Omental fat pad (tissue), 4 donors: ENCODE data around the gene CYB5R3. TPM values are rescaled to one million over a fixed set of nuclear protein-coding genes. Genes with fewer than 3 reads are reported as not detected.
"Not testable (repeated sequence)": the region's sequence is repeated elsewhere in the genome, so short reads cannot be mapped to it uniquely, and the experiment has no call there.

Source experiments
- ATAC-seq: fragments of 150-250 bp; one replicate; pipeline ENCODE4 v1.9.1; 2016; ENCODE audit warnings: mild to moderate bottlenecking, moderate library complexity; ENCODE audit not compliant: low FRiP score
- DNase-seq: peaks from one replicate; pipeline ENCODE4 v3.0.0-alpha.2; 2019; ENCODE audit warnings: low spot score
- CTCF ChIP-seq, 3 donors: fragments of 450-650 bp; IDR thresholded peaks; one replicate each; pipeline ENCODE4 v1.5.1; 2016 to 2017; ENCODE audit warnings: antibody characterized with exemption in 3 of 3, mild to moderate bottlenecking in 3 of 3, moderate library complexity in 2 of 3
- total RNA-seq, 4 donors: library from RNA; depleted of rRNA; stranded (reverse); fragments of >200 nt; gene quantifications; one replicate each; pipeline ENCODE4 v1.1.0, GENCODE V29; 2016

CYB5R3 gene
- total RNA-seq, 4 donors from 2014 or later = 125 to 212 (median 152) TPM

- ATAC-seq (peak; percentile 30), DNase-seq (no peak)
- TF ChIP-seq CTCF (IDR thresholded peaks at IDR 0.05) = no peak
Measured at GRCh38 chr22:42608823-42609361, 40.3 kb downstream of the CYB5R3 start.

- no peak for TF ChIP-seq CTCF (IDR thresholded peaks at IDR 0.05)
- ATAC-seq (no peak), DNase-seq (no peak)
Measured at GRCh38 chr22:42608136-42608822, 40.9 kb downstream of the CYB5R3 start.

GRCh38 chr22:42607641-42608040, 41.6 kb downstream of the CYB5R3 start:
- not testable (repeated sequence) for DNase-seq, ATAC-seq

- DNase-seq (no peak), ATAC-seq (no peak)
- TF ChIP-seq CTCF (IDR thresholded peaks at IDR 0.05) = no peak
Measured at GRCh38 chr22:42604403-42604802, 44.8 kb downstream of the CYB5R3 start.

GRCh38 chr22:42603427-42603826, 45.8 kb downstream of the CYB5R3 start:
- DNase-seq (no peak), ATAC-seq (no peak)
- no peak for TF ChIP-seq CTCF (IDR thresholded peaks at IDR 0.05)

- DNase-seq (no peak), ATAC-seq (no peak)
- no peak for TF ChIP-seq CTCF (IDR thresholded peaks at IDR 0.05)
Measured at GRCh38 chr22:42602470-42602869, 46.7 kb downstream of the CYB5R3 start.

GRCh38 chr22:42601879-42602465, 47.2 kb downstream of the CYB5R3 start:
- ATAC-seq = no peak
- TF ChIP-seq CTCF (IDR thresholded peaks at IDR 0.05) = no peak
- DNase-seq = no peak
